Central memory CD8-positive, alpha-beta T cell (primary cell): Measurements from ENCODE around the gene POLR1D.

Experiments used
- ATAC-seq: fragments of 150-1000 bp; cut with Tn5 transposase; replicated peaks from 2 replicates; pipeline ENCODE4 v1.10.0; 2022; ENCODE audit warnings: mild to moderate bottlenecking, moderate FRiP score, moderate number of reproducible peaks; ENCODE audit not compliant: poor library complexity, severe bottlenecking; ENCODE audit errors: extremely low read depth
- DNase-seq, 2 donors: peaks; one replicate each; pipeline ENCODE4 v3.0.0; 2021; ENCODE audit warnings: low spot score in 2 of 2
- H3K27ac Mint-ChIP-seq: one replicate; pipeline ENCODE4 v1.8.0; 2022; ENCODE audit warnings: low read depth, mild to moderate bottlenecking, moderate library complexity, mixed read lengths
- H3K27me3 Mint-ChIP-seq: one replicate; pipeline ENCODE4 v1.8.0; 2022; ENCODE audit warnings: mixed read lengths
- H3K36me3 Mint-ChIP-seq: one replicate; pipeline ENCODE4 v1.8.0; 2022; ENCODE audit warnings: mild to moderate bottlenecking, moderate library complexity, mixed read lengths; ENCODE audit not compliant: insufficient read depth
- H3K4me1 Mint-ChIP-seq: one replicate; pipeline ENCODE4 v1.8.0; 2022; ENCODE audit warnings: mixed read lengths
- H3K4me3 Mint-ChIP-seq: one replicate; pipeline ENCODE4 v1.8.0; 2022; ENCODE audit warnings: mild to moderate bottlenecking, moderate library complexity, mixed read lengths
- H3K9me3 Mint-ChIP-seq: one replicate; pipeline ENCODE4 v1.8.0; 2022; ENCODE audit warnings: mixed read lengths

The POLR1D gene

DNA sequence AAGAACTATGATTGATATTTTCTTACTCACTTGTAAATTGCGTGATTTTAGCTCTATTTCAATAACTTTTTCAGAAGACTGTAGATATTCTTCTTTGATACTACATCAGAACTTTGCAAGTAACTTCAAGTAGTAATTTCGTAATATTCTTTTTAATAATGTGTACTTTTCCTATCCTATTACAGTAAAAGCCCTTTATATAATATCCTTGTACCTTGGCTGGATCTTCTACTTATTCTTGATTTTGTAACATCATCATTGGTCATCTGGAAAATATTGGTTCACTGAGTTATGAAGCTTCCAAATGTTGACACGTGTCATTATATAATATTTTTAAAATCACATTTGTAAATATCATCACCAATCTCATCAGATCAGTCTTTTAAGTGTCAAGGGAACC, 32.4 kb downstream of the POLR1D start:
- Mint-ChIP-seq H3K27me3 (no peaks in the 10 kb centered on the region), H3K36me3 (peaks cover 15% of the 10 kb centered on the region), H3K9me3 (no peaks in the 10 kb centered on the region), H3K27ac (no peak overlapping the region), H3K4me3 (no peak overlapping the region), H3K4me1 (peaks cover 6% of the 10 kb centered on the region)
- DNase-seq (no peak), ATAC-seq (no peak)

GRCh38 chr13:27654816-27655215, 33.1 kb downstream of the POLR1D start:
- no peak overlapping the region for H3K27ac Mint-ChIP-seq
- peaks cover 11% of the 10 kb centered on the region for H3K36me3 Mint-ChIP-seq
- H3K4me3 Mint-ChIP-seq, result no peak overlapping the region
- H3K27me3 Mint-ChIP-seq, result no peaks in the 10 kb centered on the region
- no peaks in the 10 kb centered on the region for H3K9me3 Mint-ChIP-seq
- DNase-seq, result no peak
- peaks cover 6% of the 10 kb centered on the region for H3K4me1 Mint-ChIP-seq
- no peak for ATAC-seq

DNA sequence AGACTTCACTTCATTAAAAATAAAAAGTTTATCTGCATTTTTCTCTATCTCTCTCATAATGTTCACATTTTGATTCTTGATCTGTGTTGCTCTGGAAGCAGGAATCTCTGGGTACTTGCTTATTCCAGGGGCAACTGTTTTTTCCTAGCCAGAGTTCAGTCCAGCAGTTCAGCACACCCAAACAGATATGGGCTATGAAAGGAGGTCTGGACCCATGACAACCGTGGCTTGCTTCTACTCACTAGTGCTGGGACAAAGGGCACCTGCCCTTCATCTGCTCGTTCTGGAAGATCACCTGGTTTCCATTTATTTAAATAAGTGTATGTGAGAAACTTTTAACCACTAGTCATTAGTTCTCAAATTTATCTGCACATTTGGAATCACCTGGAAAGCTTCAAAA, 36.0 kb downstream of the POLR1D start:
- H3K36me3 Mint-ChIP-seq, result peaks cover 5% of the 10 kb centered on the region
- H3K4me1 Mint-ChIP-seq, result peaks cover 22% of the 10 kb centered on the region
- no peak for ATAC-seq
- no peak for DNase-seq
- H3K4me3 Mint-ChIP-seq, result no peak overlapping the region
- no peaks in the 10 kb centered on the region for H3K9me3 Mint-ChIP-seq
- no peaks in the 10 kb centered on the region for H3K27me3 Mint-ChIP-seq
- no peak overlapping the region for H3K27ac Mint-ChIP-seq

DNA sequence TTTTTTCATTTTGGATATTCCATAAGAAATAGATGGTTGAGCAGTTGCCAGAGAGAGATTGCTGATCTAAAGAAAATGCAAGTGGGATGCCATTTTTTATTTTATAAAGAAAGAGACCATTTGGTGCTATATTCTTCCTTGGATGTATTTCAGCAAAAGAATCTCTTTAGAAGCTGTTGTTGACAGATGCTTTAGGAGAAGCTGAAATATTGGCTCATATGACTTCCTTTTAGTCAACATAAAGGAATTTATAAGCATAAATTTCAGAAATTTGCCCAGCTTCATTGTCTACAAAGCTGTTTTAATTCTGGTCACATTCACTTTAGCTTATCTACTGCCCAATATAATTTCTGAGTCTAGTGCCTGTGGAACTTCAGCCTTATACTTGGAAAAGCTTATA, 36.9 kb downstream of the POLR1D start:
- Mint-ChIP-seq H3K4me1 (peaks cover 22% of the 10 kb centered on the region), H3K36me3 (peaks cover 5% of the 10 kb centered on the region), H3K27me3 (no peaks in the 10 kb centered on the region), H3K27ac (no peak overlapping the region), H3K4me3 (no peak overlapping the region), H3K9me3 (no peaks in the 10 kb centered on the region)
- ATAC-seq (no peak), DNase-seq (no peak)

DNA sequence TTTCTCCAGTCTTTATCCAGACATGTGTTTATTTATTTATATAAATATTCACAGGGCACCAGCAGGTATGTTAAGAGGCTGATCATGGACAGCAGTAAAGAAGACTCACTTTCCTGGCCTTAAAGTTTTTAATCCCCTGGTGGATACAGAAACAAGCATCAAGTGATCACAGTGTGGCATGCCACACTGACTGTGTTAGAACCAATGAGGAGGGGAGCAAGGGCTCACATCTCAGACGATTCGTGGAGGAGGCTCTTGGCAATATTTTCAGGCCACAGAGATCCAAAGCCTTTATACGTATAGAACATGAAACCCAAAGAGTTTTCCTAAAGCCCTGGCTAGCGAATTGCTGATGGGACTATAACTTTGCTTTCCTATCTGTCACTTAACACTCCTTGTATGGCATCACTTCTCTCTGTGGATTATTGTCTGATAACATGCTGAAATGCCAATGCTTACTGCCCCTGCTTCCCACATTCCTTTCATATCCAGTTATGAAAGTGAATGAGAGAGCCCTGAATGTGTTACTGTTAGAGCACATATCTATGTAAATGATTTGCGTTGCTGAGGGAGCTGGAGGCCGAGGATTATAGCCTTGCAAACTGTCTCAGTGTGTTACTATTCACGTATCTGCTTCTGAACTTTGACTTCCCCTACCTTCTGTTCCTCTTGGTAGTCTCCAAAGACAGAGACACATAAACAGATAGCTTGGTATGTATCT, 37.6 kb downstream of the POLR1D start:
- Mint-ChIP-seq H3K36me3 (peaks cover 5% of the 10 kb centered on the region), H3K27me3 (no peaks in the 10 kb centered on the region), H3K27ac (no peak overlapping the region), H3K4me1 (peaks cover 25% of the 10 kb centered on the region), H3K4me3 (no peak overlapping the region), H3K9me3 (no peaks in the 10 kb centered on the region)
- no peak for ATAC-seq
- no peak for DNase-seq

DNA sequence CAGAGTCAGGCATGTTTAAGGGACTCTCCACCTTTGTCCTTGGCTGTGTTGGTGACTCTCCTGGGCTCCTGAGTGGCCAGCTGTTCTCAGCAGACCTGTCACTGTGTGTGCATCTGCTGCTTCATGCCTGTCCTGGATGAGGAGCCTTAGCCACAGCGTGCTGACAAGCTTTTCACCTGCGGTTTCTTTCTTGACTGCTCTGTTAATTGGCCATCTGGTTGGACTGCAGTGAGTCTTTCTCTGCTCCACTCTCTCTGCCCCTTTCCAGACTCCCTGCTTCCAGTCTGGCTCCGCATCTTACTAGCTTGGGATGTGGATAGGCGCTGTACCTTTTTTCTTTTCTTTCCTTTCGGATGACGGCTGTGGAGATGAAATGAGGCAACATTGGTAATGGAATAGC, 38.8 kb downstream of the POLR1D start:
- Mint-ChIP-seq H3K4me3 (no peak overlapping the region), H3K9me3 (no peaks in the 10 kb centered on the region), H3K36me3 (peaks cover 10% of the 10 kb centered on the region), H3K27me3 (no peaks in the 10 kb centered on the region), H3K4me1 (peaks cover 26% of the 10 kb centered on the region), H3K27ac (no peak overlapping the region)
- DNase-seq, result no peak
- no peak for ATAC-seq

DNA sequence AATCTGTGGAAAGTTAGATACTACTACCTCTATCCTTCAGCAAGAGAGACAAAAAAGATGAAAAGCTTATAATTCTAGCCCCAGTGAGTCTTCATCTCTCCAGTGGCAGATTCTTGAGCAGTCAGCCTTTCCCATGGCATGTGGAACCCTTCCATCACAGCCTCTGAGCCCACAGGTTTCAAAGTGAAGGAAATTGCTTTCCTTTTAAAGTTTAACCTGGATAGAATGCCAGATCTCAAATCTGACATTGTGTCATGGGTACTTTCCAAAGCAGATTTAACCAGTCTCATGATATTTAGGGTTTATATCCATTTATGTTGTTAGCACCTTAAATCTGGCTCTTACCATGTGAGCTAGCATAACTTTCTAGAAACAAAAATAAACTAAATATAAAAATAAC, 39.3 kb downstream of the POLR1D start:
- ATAC-seq (no peak), DNase-seq (no peak)
- Mint-ChIP-seq H3K27me3 (no peaks in the 10 kb centered on the region), H3K4me1 (peaks cover 22% of the 10 kb centered on the region), H3K9me3 (no peaks in the 10 kb centered on the region), H3K4me3 (no peak overlapping the region), H3K27ac (no peak overlapping the region), H3K36me3 (peaks cover 14% of the 10 kb centered on the region)

GRCh38 chr13:27662738-27663470, 41.2 kb downstream of the POLR1D start:
- DNase-seq (no peak), ATAC-seq (no peak)
- no peaks in the 10 kb centered on the region for H3K9me3 Mint-ChIP-seq
- H3K36me3 Mint-ChIP-seq, result peaks cover 17% of the 10 kb centered on the region
- peaks cover 22% of the 10 kb centered on the region for H3K4me1 Mint-ChIP-seq
- H3K4me3 Mint-ChIP-seq, result no peak overlapping the region
- no peaks in the 10 kb centered on the region for H3K27me3 Mint-ChIP-seq
- no peak overlapping the region for H3K27ac Mint-ChIP-seq

GRCh38 chr13:27663947-27664346, 42.3 kb downstream of the POLR1D start:
- Mint-ChIP-seq H3K4me1 (peaks cover 22% of the 10 kb centered on the region), H3K27ac (no peak overlapping the region), H3K27me3 (no peaks in the 10 kb centered on the region), H3K36me3 (peaks cover 17% of the 10 kb centered on the region), H3K4me3 (no peak overlapping the region), H3K9me3 (no peaks in the 10 kb centered on the region)
- DNase-seq (no peak), ATAC-seq (no peak)

DNA sequence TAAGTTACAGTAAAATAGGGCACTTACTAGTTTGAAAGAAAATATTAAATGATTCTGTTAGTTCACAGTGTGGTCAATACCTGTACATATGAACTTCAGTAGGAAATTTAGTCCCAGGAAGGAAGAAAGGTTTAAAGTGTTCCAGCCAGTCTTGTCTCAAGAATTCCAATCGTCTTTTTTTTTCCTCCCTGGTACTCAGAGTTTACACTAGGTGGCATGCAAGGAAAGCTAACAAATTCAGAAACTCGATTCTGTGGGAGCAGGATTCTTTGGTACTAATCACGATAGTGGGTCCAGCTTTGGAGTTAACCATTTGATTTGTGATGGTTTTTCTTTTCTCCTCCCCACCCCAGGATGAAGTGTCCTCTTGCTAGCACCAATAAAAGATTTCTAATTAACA, 43.6 kb downstream of the POLR1D start:
- H3K27me3 Mint-ChIP-seq, result no peaks in the 10 kb centered on the region
- H3K4me1 Mint-ChIP-seq, result peaks cover 17% of the 10 kb centered on the region
- DNase-seq (no peak), ATAC-seq (no peak)
- no peaks in the 10 kb centered on the region for H3K9me3 Mint-ChIP-seq
- H3K4me3 Mint-ChIP-seq, result no peak overlapping the region
- H3K36me3 Mint-ChIP-seq, result peaks cover 16% of the 10 kb centered on the region
- no peak overlapping the region for H3K27ac Mint-ChIP-seq

- no peak for ATAC-seq
- no peak overlapping the region for H3K27ac Mint-ChIP-seq
- H3K4me1 Mint-ChIP-seq, result peaks cover 13% of the 10 kb centered on the region
- H3K9me3 Mint-ChIP-seq, result no peaks in the 10 kb centered on the region
- H3K4me3 Mint-ChIP-seq, result no peak overlapping the region
- peaks cover 13% of the 10 kb centered on the region for H3K36me3 Mint-ChIP-seq
- DNase-seq, result no peak
- H3K27me3 Mint-ChIP-seq, result no peaks in the 10 kb centered on the region
Measured at GRCh38 chr13:27665761-27666160, 44.1 kb downstream of the POLR1D start.

GRCh38 chr13:27666951-27667350, 45.3 kb downstream of the POLR1D start:
- Mint-ChIP-seq H3K27me3 (no peaks in the 10 kb centered on the region), H3K9me3 (no peaks in the 10 kb centered on the region), H3K4me1 (peaks cover 6% of the 10 kb centered on the region), H3K27ac (no peak overlapping the region), H3K36me3 (peaks cover 13% of the 10 kb centered on the region), H3K4me3 (no peak overlapping the region)
- DNase-seq, result no peak
- ATAC-seq, result no peak

DNA sequence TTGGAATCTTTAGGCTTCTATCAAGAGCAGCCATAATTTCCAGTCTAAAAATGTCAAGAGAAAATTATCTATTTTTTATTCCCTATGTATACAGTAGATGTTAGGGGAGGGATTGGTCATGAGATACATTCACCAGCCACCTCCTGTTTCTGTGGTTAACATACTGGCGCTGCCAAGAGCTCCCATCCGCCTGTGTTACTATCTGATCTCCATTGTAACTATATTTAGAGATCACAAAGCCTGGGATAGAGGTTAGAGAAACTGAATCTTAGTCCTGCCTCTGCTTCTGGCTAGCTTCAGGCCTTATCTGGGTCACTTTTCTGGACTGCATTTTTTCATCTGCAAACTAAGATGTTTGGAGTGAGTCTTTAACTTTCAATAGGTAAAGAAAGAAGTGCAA, 46.3 kb downstream of the POLR1D start:
- no peaks in the 10 kb centered on the region for H3K9me3 Mint-ChIP-seq
- peaks cover 6% of the 10 kb centered on the region for H3K4me1 Mint-ChIP-seq
- H3K27me3 Mint-ChIP-seq, result no peaks in the 10 kb centered on the region
- H3K4me3 Mint-ChIP-seq, result no peak overlapping the region
- ATAC-seq (no peak), DNase-seq (no peak)
- peaks cover 13% of the 10 kb centered on the region for H3K36me3 Mint-ChIP-seq
- no peak overlapping the region for H3K27ac Mint-ChIP-seq
